Panc1 (cell line): Measurements from ENCODE around the gene MTERF4. TPM values are rescaled to one million over a fixed set of nuclear protein-coding genes. Genes with fewer than 3 reads are reported as not detected.

Source experiments
- ATAC-seq: fragments of 200-7000 bp; cut with Tn5 transposase; 2 replicates; pipeline ENCODE4 v1.9.1; 2020; ENCODE audit warnings: mild to moderate bottlenecking, moderate library complexity
- BruUV-seq: library from RNA; stranded (reverse); fragments of 400-500 nt; replicated peaks from 2 replicates; lab custom pipeline; 2021; lab: Mats Ljungman, UMichigan
- CTCF ChIA-PET: fragments of 300-600 bp; sonication (Branson Sonifier 250); formaldehyde crosslinking; loops from one replicate; lab custom pipeline; 2022; ENCODE audit warnings: antibody characterized with exemption; lab: Charles Lee
- POLR2A ChIA-PET: fragments of 300-600 bp; sonication (Branson Sonifier 250); formaldehyde crosslinking; loops from one replicate; lab custom pipeline; 2022; ENCODE audit warnings: antibody characterized with exemption; lab: Charles Lee
- DNase-seq: peaks from one replicate; pipeline ENCODE4 v3.0.0-alpha.2; 2010; ENCODE audit warnings: low read depth, low spot score
- H3K27ac ChIP-seq: 2 replicates; pipeline ENCODE4 v1.5.1; 2011; ENCODE audit warnings: mild to moderate bottlenecking, low read length, inconsistent platforms
- H3K27me3 ChIP-seq: fragments of 200-500 bp; sonication (Bioruptor generic); 2 replicates; pipeline ENCODE4 v1.6.0; 2014; ENCODE audit warnings: low read length, inconsistent platforms; ENCODE audit not compliant: control insufficient read depth, insufficient read depth
- H3K36me3 ChIP-seq: fragments of 200-500 bp; sonication (Bioruptor generic); 2 replicates; pipeline ENCODE4 v1.5.1; 2014; ENCODE audit warnings: inconsistent platforms, mild to moderate bottlenecking, low read length, moderate library complexity; ENCODE audit not compliant: control insufficient read depth, insufficient read depth
- H3K4me1 ChIP-seq: 2 replicates; pipeline ENCODE4 v1.5.1; 2011; ENCODE audit warnings: inconsistent platforms, mild to moderate bottlenecking, low read length, moderate library complexity; ENCODE audit not compliant: control insufficient read depth, insufficient read depth
- H3K4me3 ChIP-seq, 2 experiments: 2 replicates each; pipeline ENCODE4 v1.5.1; 2011 to 2012; ENCODE audit warnings: low read depth in 2 of 2, low read length in 2 of 2, mild to moderate bottlenecking in 2 of 2, inconsistent platforms in 1 of 2, moderate library complexity in 1 of 2
- H3K9me3 ChIP-seq: fragments of 200-500 bp; sonication (Bioruptor generic); 2 replicates; pipeline ENCODE4 v1.5.1; 2014; ENCODE audit warnings: low read depth, mild to moderate bottlenecking, inconsistent platforms, low read length, moderate library complexity; ENCODE audit not compliant: control insufficient read depth, insufficient read depth
- POLR2AphosphoS5 ChIP-seq: IDR thresholded peaks from 2 replicates; pipeline ENCODE4 v1.6.1; 2012; ENCODE audit warnings: mild to moderate bottlenecking, low read depth, low read length, moderate library complexity
- SIN3A ChIP-seq: IDR thresholded peaks from 2 replicates; pipeline ENCODE4 v1.6.1; 2012; ENCODE audit warnings: low read depth, mild to moderate bottlenecking, low read length, moderate library complexity, borderline replicate concordance; ENCODE audit not compliant: insufficient read depth
- TCF7L2 ChIP-seq: IDR thresholded peaks from 2 replicates; pipeline ENCODE4 v1.6.1; 2011; ENCODE audit warnings: mild to moderate bottlenecking, low read depth, low read length, inconsistent platforms
- in situ Hi-C: cut with HindIII; loops from 2 replicates; pipeline ENCODE4 v1.10.0; 2016; ENCODE audit warnings: low sequenced_read_pairs, low pct_unique_long_range_greater_than_20kb
- intact Hi-C: fragments of 100-400 bp; cut with micrococcal nuclease; formaldehyde crosslinking; loops from one replicate; pipeline ENCODE4 v1.10.0; 2022; ENCODE audit not compliant: unreplicated experiment
- total RNA-seq: library from RNA; stranded (reverse); gene quantifications from one replicate; pipeline ENCODE4 v1.2.1, GENCODE V29; 2021; ENCODE audit not compliant: unreplicated experiment
- TF ChIP-seq, protein P1 (sequence below), 2 experiments: IDR thresholded peaks; 2 replicates each; pipeline ENCODE4 v1.6.1; 2011 to 2012; ENCODE audit warnings: low read depth in 2 of 2, control low read depth in 1 of 2, low read length in 1 of 2, mild to moderate bottlenecking in 1 of 2, moderate library complexity in 1 of 2; ENCODE audit not compliant: insufficient read depth in 1 of 2
- TF ChIP-seq, protein P2 (sequence below): fragments of 450-650 bp; IDR thresholded peaks from 2 replicates; pipeline ENCODE4 v1.5.1; 2017; ENCODE audit warnings: mild to moderate bottlenecking

MTERF4 gene
- total RNA-seq, 1 experiment from 2014 or later = 28.9 TPM

- TF ChIP-seq, protein P1, sequence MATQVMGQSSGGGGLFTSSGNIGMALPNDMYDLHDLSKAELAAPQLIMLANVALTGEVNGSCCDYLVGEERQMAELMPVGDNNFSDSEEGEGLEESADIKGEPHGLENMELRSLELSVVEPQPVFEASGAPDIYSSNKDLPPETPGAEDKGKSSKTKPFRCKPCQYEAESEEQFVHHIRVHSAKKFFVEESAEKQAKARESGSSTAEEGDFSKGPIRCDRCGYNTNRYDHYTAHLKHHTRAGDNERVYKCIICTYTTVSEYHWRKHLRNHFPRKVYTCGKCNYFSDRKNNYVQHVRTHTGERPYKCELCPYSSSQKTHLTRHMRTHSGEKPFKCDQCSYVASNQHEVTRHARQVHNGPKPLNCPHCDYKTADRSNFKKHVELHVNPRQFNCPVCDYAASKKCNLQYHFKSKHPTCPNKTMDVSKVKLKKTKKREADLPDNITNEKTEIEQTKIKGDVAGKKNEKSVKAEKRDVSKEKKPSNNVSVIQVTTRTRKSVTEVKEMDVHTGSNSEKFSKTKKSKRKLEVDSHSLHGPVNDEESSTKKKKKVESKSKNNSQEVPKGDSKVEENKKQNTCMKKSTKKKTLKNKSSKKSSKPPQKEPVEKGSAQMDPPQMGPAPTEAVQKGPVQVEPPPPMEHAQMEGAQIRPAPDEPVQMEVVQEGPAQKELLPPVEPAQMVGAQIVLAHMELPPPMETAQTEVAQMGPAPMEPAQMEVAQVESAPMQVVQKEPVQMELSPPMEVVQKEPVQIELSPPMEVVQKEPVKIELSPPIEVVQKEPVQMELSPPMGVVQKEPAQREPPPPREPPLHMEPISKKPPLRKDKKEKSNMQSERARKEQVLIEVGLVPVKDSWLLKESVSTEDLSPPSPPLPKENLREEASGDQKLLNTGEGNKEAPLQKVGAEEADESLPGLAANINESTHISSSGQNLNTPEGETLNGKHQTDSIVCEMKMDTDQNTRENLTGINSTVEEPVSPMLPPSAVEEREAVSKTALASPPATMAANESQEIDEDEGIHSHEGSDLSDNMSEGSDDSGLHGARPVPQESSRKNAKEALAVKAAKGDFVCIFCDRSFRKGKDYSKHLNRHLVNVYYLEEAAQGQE (IDR thresholded peaks at IDR 0.05; ENCODE audit: insufficient read depth in 1 of 2, low read depth in 2 of 2, low read length in 1 of 2) = no peak
- intact Hi-C loops = no loop called here
- ATAC-seq = no peak
- ChIA-PET CTCF (no interaction called here), POLR2A (no interaction called here)
- Histone ChIP-seq H3K36me3 (no peaks in the 10 kb centered on the region), H3K27ac (no peak overlapping the region), H3K27me3 (no peaks in the 10 kb centered on the region), H3K9me3 (no peaks in the 10 kb centered on the region), H3K4me1 (no peaks in the 10 kb centered on the region), H3K4me3 (no peak overlapping the region)
- in situ Hi-C loops = no loop called here
- BruUV-seq = no TSS peak
- DNase-seq = no peak
These were observed 31.0 kb downstream of the MTERF4 start for GRCh38 chr2:241070811-241071676.

GRCh38 chr2:241070361-241070760 lies 31.7 kb downstream of the MTERF4 start:
- Histone ChIP-seq H3K9me3 (no peaks in the 10 kb centered on the region), H3K36me3 (no peaks in the 10 kb centered on the region), H3K4me1 (no peaks in the 10 kb centered on the region), H3K27ac (no peak overlapping the region), H3K27me3 (no peaks in the 10 kb centered on the region), H3K4me3 (no peak overlapping the region)
- intact Hi-C loops = no loop called here
- in situ Hi-C loops = no loop called here
- DNase-seq = no peak
- no peak for ATAC-seq
- TF ChIP-seq POLR2AphosphoS5 (no peak), SIN3A (no peak), TCF7L2 (no peak)
- TF ChIP-seq, protein P1 (IDR thresholded peaks at IDR 0.05; ENCODE audit: insufficient read depth in 1 of 2, low read depth in 2 of 2, low read length in 1 of 2) = no peak
- TF ChIP-seq, protein P2, sequence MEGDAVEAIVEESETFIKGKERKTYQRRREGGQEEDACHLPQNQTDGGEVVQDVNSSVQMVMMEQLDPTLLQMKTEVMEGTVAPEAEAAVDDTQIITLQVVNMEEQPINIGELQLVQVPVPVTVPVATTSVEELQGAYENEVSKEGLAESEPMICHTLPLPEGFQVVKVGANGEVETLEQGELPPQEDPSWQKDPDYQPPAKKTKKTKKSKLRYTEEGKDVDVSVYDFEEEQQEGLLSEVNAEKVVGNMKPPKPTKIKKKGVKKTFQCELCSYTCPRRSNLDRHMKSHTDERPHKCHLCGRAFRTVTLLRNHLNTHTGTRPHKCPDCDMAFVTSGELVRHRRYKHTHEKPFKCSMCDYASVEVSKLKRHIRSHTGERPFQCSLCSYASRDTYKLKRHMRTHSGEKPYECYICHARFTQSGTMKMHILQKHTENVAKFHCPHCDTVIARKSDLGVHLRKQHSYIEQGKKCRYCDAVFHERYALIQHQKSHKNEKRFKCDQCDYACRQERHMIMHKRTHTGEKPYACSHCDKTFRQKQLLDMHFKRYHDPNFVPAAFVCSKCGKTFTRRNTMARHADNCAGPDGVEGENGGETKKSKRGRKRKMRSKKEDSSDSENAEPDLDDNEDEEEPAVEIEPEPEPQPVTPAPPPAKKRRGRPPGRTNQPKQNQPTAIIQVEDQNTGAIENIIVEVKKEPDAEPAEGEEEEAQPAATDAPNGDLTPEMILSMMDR = no peak
- CTCF ChIA-PET = no interaction called here
- BruUV-seq = no TSS peak
- POLR2A ChIA-PET = no interaction called here
